Common myeloid progenitor, CD34-positive (primary cell): ENCODE data around the gene SELENOO.

ENCODE experiments used
- CTCF ChIA-PET: fragments of 350-600 bp; sonication (Branson Sonifier 250); formaldehyde crosslinking; loops from one replicate; lab custom pipeline; 2021; ENCODE audit warnings: antibody characterized with exemption; lab: Charles Lee
- POLR2A ChIA-PET: fragments of 350-600 bp; sonication (Branson Sonifier 250); formaldehyde crosslinking; loops from one replicate; lab custom pipeline; 2021; ENCODE audit warnings: antibody characterized with exemption; lab: Charles Lee
- DNase-seq, 3 donors: peaks; one replicate each; pipeline versions ENCODE4 v3.0.0 to v3.0.0-alpha.2; 2013
- H3K27ac ChIP-seq, 2 experiments: 1 replicate in 1 of 2; 2 replicates in 1 of 2; pipeline ENCODE4 v1.7.0; 2013; ENCODE audit warnings: inconsistent platforms in 2 of 2, low read length in 2 of 2, mild to moderate bottlenecking in 2 of 2, low read depth in 1 of 2, moderate library complexity in 1 of 2; ENCODE audit not compliant: severe bottlenecking in 2 of 2, insufficient read depth in 1 of 2, poor library complexity in 1 of 2
- H3K27me3 ChIP-seq, 5 experiments: replicated peaks in 2 of 5; 1 replicate in 3 of 5; 2 replicates in 2 of 5; pipeline versions ENCODE4 v1.6.1 to v1.7.0; 2013; ENCODE audit warnings: low read length in 4 of 5, mild to moderate bottlenecking in 2 of 5, moderate library complexity in 2 of 5, inconsistent platforms in 1 of 5; ENCODE audit not compliant: insufficient read depth in 5 of 5, control insufficient read depth in 4 of 5
- H3K36me3 ChIP-seq, 4 experiments: 1 replicate in 2 of 4; 2 replicates in 2 of 4; pipeline versions ENCODE4 v1.6.1 to v1.7.0; 2013; ENCODE audit warnings: low read length in 3 of 4, control low read depth in 1 of 4, mild to moderate bottlenecking in 1 of 4; ENCODE audit not compliant: control insufficient read depth in 4 of 4, insufficient read depth in 4 of 4
- H3K4me1 ChIP-seq, 4 experiments: 1 replicate in 3 of 4; 2 replicates in 1 of 4; pipeline versions ENCODE4 v1.6.1 to v1.7.1; 2013; ENCODE audit warnings: low read length in 3 of 4, mild to moderate bottlenecking in 3 of 4, control low read depth in 1 of 4, inconsistent platforms in 1 of 4, moderate library complexity in 1 of 4; ENCODE audit not compliant: control insufficient read depth in 4 of 4, insufficient read depth in 4 of 4; ENCODE audit errors: control extremely low read depth in 1 of 4
- H3K4me3 ChIP-seq, 7 experiments: 1 replicate in 4 of 7; 2 replicates in 3 of 7; pipeline versions ENCODE4 v1.5.1 to v1.7.0; 2013; ENCODE audit warnings: mild to moderate bottlenecking in 7 of 7, low read length in 6 of 7, moderate library complexity in 6 of 7, inconsistent platforms in 2 of 7, low read depth in 2 of 7, control low read depth in 1 of 7; ENCODE audit not compliant: insufficient read depth in 4 of 7, control insufficient read depth in 1 of 7; ENCODE audit errors: extremely low read depth in 1 of 7
- H3K9me3 ChIP-seq, 5 experiments: 1 replicate in 4 of 5; 2 replicates in 1 of 5; pipeline versions ENCODE4 v1.6.1 to v1.7.1; 2013; ENCODE audit warnings: low read length in 4 of 5, mild to moderate bottlenecking in 2 of 5, inconsistent platforms in 1 of 5, low read depth in 1 of 5, moderate library complexity in 1 of 5; ENCODE audit not compliant: control insufficient read depth in 4 of 5, insufficient read depth in 2 of 5; ENCODE audit errors: control extremely low read depth in 1 of 5
- WGBS: methylation state at CpG from one replicate; pipeline ENCODE4 v1.1.5; 2013; ENCODE audit not compliant: insufficient coverage; 5-methylcytosine and 5-hydroxymethylcytosine counted together

SELENOO gene

DNA sequence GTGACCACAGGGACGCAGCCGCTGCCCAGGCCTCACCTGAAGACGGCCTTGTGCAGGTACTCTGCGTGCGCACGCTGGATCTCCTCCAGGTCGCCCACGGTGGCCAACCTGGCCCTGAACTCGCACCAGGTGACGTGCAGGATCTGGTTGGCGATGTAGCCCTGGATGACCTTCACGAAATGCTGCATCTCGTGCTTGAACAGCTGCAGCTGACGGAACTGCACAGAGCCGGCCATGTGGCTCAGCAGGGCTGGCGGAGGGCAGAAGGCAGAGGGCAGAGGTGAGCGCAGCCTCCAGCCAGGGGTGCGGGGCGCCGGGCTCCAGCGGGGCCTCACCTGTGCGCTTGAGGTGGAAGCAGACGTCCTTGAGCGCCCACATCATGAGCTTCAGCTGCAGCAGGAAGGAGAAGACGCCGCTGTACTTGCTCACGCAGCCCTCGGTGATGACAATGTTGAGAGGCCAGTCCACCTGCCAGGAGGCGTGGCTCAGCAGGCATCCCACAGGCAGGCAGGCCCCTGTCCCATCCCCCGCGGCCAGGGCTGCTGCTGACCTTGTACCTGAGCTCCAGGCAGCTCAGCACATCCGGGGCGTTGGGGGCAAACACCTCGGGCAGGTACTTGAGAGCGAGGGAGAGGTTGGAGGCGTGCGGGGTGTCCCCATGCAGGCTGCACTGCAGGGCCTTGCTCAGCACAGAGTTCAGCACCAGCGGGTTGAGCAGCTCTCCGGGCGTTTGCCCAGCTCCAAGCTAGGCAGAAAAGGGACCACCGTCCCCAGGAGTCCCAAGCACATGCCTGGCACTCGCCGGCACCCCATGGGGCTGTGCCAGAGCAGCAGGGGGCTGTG, 17.6 kb downstream of the SELENOO start:
- no peak for DNase-seq
- no peak overlapping the region for H3K27ac ChIP-seq
- H3K27me3 ChIP-seq: no peaks in the 10 kb centered on the region
- peaks cover 12 to 89% (median 55%) of the 10 kb centered on the region in 4 experiments for H3K36me3 ChIP-seq
- CTCF ChIA-PET: interaction anchor here (1.0 to 1.4 kb wide), 3 partner anchors 12 to 23 kb away, joined by 3 to 4 read pairs (median 3); no protein-coding TSS in a partner anchor
- peaks cover 0 to 8% (median 3%) of the 10 kb centered on the region in 4 experiments for H3K4me1 ChIP-seq
- no peaks in the 10 kb centered on the region for H3K9me3 ChIP-seq
- 94% methylated on average over 30 of the region's 43 CpGs for WGBS
- H3K4me3 ChIP-seq: no peak overlapping the region
- POLR2A ChIA-PET: no interaction called here

- H3K27ac ChIP-seq: no peak overlapping the region
- ChIA-PET CTCF (interaction anchor here (1.4 kb wide), 1 partner anchor 19 kb away, joined by 4 read pairs; no protein-coding TSS in a partner anchor), POLR2A (no interaction called here)
- H3K36me3 ChIP-seq: peaks cover 12 to 89% (median 56%) of the 10 kb centered on the region in 4 experiments
- 66% methylated on average over 38 of the region's 42 CpGs for WGBS
- DNase-seq: peak; percentile 52 to 71 (median 68)
- no peaks in the 10 kb centered on the region for H3K27me3 ChIP-seq
- no peaks in the 10 kb centered on the region for H3K9me3 ChIP-seq
- peaks cover 0 to 8% (median 3%) of the 10 kb centered on the region in 4 experiments for H3K4me1 ChIP-seq
- no peak overlapping the region for H3K4me3 ChIP-seq
Observed at GRCh38 chr22:50218996-50219727, 18.4 kb downstream of the SELENOO start.

DNA sequence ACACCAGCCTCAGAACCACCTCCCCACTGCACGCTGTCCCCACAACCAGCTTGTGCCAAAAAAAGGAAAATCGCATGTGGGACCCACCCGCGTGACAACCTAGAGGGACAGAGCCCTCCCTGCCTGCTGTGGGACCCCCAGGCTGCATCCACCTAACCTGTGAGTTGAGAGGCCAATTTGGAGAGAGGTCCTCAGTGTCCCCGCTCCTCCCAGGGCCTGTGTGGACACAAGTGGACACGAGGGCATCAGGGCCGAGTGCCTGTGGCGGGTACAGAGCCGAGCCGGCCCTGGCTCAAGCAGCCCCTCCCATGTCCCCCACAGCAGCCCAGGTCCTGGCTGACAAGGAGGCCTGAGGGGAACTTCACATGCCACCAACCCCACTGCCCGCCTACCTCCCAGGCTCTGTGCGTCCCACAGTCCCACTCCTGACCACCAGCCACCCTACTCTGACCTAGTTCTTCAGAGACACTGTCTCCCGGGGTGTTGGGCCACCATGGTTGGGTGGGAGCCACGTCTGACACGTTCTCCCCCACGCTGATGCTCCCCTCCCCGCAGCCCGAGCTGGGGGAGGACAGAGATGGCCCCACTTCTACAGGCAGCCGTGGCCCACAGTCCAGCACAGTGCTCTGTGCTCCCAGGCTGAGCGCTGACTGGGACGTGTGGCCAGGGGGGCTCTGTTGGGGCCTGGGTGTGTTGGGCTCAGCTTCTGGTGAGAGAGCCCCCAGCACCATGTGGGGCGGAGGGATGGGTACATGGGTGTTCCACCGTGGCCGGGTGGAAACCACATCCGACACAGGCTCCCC, 19.2 kb downstream of the SELENOO start:
- Histone ChIP-seq H3K4me3 (no peak overlapping the region), H3K27me3 (no peaks in the 10 kb centered on the region), H3K4me1 (peaks cover 0 to 8% (median 3%) of the 10 kb centered on the region in 4 experiments), H3K27ac (no peak overlapping the region), H3K9me3 (no peaks in the 10 kb centered on the region), H3K36me3 (peaks cover 10 to 89% (median 55%) of the 10 kb centered on the region in 4 experiments)
- ChIA-PET POLR2A (interaction anchor here (0.7 kb wide), 1 partner anchor 283 kb away, joined by 11 read pairs; no protein-coding TSS in a partner anchor), CTCF (interaction anchor here (1.2 to 2.0 kb wide), 2 partner anchors 9 to 71 kb away, joined by 4 to 7 read pairs; no protein-coding TSS in a partner anchor)
- WGBS: 89% methylated on average over 19 of the region's 25 CpGs
- DNase-seq: no peak

- CTCF ChIA-PET: interaction anchor here (0.8 to 2.0 kb wide), 4 partner anchors 10 to 72 kb away, joined by 3 to 7 read pairs (median 4); no protein-coding TSS in a partner anchor
Observed at GRCh38 chr22:50220603-50221409, 20.0 kb downstream of the SELENOO start.

GRCh38 chr22:50221410-50222300, 20.8 kb downstream of the SELENOO start:
- H3K36me3 ChIP-seq: peaks cover 9 to 88% (median 58%) of the 10 kb centered on the region in 4 experiments
- CTCF ChIA-PET: interaction anchor here (0.8 to 2.0 kb wide), 7 partner anchors 8 to 73 kb away, joined by 3 to 7 read pairs (median 4); no protein-coding TSS in a partner anchor
- POLR2A ChIA-PET: no interaction called here
- DNase-seq: no peak
- no peak overlapping the region for H3K27ac ChIP-seq
- no peaks in the 10 kb centered on the region for H3K9me3 ChIP-seq
- 97% methylated on average over 15 of the region's 19 CpGs for WGBS
- H3K27me3 ChIP-seq: no peaks in the 10 kb centered on the region
- H3K4me1 ChIP-seq: peaks cover 0 to 8% (median 3%) of the 10 kb centered on the region in 4 experiments
- H3K4me3 ChIP-seq: no peak overlapping the region

More at GRCh38 chr22:50220603-50221409, 20.0 kb downstream of the SELENOO start:
- no peaks in the 10 kb centered on the region for H3K27me3 ChIP-seq
- 98% methylated on average over 39 of the region's 45 CpGs for WGBS
- no peak for DNase-seq
- no peaks in the 10 kb centered on the region for H3K9me3 ChIP-seq
- no peak overlapping the region for H3K27ac ChIP-seq
- POLR2A ChIA-PET: interaction anchor here (0.7 kb wide), 1 partner anchor 284 kb away, joined by 11 read pairs; no protein-coding TSS in a partner anchor
- H3K4me1 ChIP-seq: peaks cover 0 to 8% (median 3%) of the 10 kb centered on the region in 4 experiments
- no peak overlapping the region for H3K4me3 ChIP-seq
- peaks cover 10 to 89% (median 59%) of the 10 kb centered on the region in 4 experiments for H3K36me3 ChIP-seq
